Activated CD8-positive, alpha-beta memory T cell treated with anti-CD3 and anti-CD28 coated beads, Interleukin-2, amount 50 U/mL, for 48 hours (primary cell): ENCODE measurements around the gene NEK7.
"Not testable (repeated sequence)": the region's sequence is repeated elsewhere in the genome, so short reads cannot be mapped to it uniquely, and the experiment has no call there.

Source experiments
- DNase-seq: peaks from one replicate; pipeline ENCODE4 v3.0.0-alpha.2; 2020

NEK7 gene

DNA sequence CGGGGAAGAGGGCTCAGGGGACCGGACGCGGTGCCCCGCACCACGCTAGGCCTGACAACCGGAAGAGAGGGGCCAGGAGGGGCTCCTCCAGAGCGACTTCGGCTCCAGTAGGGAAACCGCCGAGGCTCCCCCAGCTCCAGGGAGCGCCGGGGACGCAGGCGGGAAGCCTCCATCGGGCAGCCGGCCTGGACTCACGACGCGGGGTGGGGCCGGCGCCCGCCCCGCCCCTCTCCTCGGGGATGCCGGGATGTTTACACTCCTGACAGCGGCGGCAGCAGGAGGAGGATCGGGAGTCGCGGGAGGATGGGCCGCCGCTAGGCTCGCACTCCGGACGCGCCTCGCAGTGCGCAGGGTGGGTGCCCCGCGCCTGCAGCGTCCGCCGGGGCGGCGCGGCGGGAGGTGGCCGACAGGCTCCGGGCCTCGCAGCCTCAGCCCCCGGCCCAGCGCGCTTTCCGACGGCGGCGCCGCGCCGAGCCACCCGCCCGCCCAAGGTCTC lies at the start of gene NEK7:
Gene NEK7 (plus strand): TSS at position 254 of the 496 bp plus-strand sequence. CDS start 75,583 bp downstream, outside the sequence.
- DNase-seq, result peak; percentile 82

DNA sequence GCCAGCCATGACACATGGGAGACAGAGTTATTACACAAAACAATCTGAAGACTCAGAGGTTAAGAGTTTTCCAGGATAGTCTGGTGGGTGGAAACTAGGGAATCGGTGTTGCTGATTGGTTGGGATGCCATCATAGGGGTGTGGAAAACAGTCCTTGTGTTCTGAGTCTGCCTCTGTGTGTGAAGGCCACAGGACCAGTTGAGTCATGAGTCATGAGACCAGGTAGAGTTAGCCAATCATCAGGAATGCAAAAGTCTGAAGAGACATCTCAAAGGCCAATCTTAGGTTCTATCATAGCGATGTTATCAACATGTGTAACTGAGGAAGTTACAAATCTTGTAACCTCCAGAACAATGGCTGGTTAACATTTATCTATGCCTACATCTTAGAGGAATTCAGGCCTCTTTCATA lies 49.7 kb upstream of the NEK7 start:
- DNase-seq, result no peak

DNA sequence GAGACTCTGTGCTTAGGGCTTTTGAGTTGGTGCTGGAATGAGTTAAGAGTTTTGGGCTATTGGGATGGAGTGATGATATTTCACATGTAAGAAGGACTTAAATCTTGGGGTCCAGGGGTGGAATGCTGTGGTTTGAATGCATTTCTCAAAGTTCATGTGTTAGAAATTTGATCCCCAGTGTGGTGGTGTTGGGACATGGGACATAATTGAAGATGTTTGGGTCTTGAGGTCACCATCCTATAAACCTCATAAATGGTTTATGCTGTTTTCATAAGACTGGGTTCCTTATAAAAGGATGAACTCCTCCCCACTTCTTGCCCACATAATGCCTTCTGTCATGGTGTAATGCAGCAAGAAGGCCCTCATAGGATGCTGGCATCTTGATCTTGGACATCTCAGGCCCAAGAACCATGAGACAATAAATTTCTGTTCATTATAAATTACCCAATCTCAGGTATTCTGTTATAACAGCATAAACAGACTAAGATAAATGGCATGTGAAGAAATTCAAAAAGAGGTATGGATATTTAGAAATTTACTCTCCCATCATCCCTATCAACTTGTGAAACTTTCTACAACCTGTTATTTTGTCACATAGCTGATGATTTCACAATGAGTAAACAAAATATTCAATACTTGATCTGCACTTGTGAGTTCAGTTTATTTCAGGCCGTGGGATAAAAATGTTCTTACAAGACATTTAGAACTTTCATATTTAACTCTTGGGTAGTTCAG lies 48.0 kb upstream of the NEK7 start:
- DNase-seq, result no peak

DNA sequence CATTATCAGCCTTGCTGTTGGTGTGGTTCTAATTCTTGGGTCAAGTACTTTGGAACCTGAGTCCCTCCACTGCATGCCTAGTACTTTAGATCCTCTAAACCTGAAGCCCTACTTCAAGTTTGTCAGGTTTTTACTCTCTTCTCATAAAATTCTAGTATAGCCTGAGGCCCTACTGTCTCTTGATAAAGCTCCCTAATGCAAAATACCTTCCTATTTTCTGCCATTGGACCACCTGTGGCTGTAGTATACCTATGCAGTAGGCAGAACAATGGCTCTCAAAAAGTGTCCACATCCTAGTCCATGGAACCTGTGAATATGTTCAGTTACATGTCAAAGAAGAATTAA lies 47.5 kb upstream of the NEK7 start:
- DNase-seq, result no peak

DNA sequence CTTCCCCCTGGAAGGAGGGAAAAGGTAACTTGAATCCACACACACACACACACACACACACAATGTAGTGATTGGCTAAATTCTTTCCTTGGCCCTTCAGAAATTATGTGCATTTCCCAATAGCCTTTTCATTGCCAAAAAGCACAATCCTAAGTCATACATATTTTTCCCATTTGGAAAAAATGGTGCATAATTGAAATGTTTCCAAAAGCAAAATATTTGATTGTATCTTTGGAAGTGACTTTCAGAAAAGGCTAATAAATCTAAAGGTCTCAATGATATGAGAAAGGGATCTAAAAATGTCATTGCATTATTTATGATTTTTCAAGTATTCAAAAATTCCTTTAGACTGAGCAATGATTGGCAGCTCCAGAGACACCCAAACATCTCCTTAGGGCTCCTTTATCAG lies 43.5 kb upstream of the NEK7 start:
- DNase-seq, result no peak

DNA sequence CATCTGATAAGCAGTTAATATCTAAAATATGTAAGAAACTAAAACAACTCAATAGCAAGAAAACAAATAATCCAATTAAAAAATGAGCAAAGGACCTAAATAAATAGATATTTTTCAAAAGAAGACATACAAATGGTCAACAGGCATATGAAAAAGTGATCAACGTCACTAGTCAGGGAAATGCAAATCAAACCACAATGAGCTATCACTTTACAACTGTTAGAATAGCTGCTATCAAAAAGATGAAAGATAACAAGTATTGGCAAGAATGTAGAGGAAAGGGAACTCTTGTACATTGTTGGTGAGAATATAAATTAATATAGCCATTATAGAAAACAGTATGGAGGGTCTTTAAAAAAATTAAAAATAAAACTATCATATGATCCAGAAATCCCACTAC lies 40.7 kb upstream of the NEK7 start:
- no peak for DNase-seq

DNA sequence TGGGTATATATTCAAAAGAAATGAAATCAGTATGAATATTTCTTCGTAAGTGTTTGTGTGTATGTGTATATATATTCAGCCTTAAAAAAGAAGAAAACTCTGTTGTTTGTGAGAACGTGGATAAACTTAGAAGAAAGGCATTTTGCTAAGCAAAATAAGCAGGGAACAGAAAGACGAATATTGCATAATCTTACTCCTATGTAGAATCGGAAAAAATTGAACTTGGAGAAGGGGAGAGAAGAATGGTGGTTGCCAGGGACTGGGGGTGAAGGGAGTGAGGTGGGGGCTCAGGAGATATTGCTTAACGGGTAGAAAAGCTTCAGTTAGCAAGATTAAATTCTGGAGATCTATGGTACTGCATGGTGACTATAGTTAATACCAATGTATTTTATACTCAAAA lies 40.3 kb upstream of the NEK7 start:
- DNase-seq, result no peak

DNA sequence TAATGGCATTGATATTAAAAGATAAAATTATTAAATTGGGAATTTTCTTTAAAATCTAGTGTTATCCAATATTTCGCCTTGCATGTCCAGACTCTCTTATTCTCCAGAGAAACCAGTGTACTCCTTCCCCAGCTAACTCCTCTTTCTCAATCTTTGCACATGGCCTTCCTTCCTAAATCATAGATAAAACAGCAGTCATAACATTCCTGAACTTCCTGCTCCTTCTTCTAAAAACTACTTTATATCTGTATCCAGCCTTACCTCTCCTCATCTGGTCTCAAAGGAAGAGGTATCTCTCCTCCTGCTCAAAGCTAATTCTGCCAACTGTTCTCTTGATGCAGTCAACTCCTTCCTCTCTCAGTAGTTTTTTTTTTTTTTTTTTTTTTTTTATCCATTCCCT lies 39.5 kb upstream of the NEK7 start:
- no peak for DNase-seq

DNA sequence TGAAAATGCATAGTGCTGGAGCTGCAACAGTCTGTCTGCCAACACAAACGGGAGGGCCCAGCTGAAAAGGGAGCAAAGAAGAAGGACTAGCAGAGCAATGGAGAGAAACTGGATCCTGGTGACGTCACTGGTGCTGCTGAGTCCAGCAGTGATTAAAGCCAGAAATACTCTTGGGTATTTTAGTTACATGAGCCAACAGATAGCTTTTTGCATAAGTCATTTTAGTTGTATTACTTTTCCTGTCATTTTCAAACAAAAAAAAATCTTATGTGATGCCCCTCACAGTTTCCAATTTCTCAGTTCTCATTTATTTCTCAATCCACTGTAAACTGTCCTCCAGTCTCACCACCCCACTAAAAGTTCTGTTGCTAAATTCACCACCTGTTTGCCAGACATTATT lies 38.7 kb upstream of the NEK7 start:
- DNase-seq, result no peak

DNA sequence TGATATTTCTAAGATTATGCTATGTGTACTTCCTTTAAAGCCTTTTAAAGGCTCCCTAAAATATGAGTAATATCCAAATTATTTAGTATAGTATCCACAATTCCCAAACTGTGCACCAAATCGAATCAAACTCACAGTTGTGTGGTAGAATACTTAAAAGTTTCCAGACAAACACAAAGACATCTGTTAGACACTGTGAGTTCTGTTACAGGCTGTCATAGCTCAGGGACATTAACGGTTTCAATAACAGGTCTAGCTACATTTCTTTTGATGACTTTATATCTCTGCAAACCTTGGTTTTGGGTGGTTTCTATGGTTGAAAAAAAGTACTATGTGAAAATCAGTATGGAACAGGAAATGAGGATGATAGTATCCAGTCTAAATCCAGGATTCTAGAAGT lies 36.9 kb upstream of the NEK7 start:
- no peak for DNase-seq

DNA sequence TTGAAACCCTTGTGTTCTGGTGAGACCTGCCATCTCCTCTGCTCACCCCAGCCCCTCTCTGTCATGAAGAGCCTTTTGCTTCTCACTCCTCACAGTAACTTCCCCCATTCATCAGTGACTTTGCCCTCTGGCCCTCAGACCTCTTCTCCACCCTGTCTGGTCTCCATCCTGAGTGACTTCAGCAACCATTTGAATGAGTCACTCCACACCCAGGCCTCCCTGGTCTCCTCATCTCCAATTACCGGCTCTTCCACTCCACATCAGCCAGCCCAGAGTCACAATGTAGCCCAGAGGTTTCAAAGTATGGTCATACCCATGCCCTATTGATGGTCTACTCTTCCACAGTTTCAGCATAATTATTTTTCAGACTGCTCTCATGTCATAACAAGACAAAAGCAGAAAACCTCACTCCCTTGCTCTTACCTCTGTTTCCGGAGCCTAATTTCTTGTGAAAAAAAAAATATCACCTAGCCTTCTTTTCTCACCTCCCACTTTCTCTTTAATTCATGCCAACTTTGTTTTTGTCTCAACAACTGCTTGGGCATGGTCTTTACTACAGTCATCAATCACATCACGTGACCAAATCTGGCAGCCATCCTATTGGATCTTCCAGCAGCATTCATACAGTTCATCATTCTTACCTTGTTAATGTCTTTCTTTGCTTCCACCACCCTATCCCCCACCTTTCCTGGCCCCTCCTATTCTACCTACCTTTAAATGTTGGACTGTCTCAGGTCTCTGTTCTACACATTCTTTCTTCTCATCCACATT lies 35.6 kb upstream of the NEK7 start:
- DNase-seq, result no peak

DNA sequence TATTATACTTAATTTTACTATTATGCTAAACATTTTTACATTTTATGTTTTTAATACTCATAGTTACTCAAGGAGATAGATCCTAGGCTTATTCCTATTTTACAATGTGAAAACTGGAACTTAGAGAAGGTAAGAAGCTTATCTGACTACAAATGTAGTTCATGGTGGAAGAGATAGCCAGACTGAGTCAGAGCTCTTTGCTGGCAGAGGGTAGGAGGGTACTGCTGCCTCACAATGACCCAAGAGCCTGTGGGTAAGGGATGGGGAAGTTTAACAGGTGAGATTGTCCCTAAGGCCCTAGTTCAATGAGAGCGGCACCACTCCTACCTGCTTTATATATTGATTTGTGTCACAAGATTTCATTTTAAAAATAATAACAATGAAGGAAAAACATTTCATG lies 34.1 kb upstream of the NEK7 start:
- no peak for DNase-seq

DNA sequence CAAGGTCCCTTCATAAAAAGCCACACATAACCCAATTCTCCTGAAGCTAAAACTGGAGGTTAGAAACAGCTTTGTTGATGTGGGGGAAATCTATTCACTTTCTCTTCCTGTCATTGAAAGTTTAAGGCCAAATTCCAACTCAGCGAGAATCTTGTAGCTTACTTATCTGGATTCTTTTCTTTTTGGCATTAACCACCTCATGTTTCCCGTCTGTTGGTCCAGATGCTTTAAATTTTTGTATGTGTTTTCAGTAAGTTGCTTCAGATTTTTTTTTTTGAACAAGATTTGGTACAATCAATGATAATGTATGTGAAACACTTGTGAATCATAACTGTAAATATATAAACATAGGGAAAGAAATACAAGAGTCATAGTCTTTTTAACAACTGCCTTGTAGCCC lies 33.7 kb upstream of the NEK7 start:
- no peak for DNase-seq

DNA sequence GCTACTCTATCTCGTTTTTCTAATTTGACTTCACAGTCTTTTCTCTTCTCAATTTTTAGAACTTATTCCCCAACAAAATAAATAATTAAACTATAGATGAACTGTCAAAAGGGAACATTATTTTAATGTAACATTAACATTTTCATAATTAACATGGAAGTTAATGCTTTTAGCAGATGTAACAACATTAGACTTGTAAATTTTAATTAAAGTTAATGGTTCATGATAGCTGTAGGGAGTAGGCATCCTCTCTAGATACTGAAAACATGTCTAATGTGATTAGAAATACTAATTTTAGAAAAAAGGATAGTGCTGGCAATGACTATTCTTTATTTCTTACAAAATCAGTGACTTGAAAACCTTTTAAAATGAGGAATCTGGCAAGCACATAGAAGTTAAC lies 32.1 kb upstream of the NEK7 start:
- DNase-seq, result no peak

DNA sequence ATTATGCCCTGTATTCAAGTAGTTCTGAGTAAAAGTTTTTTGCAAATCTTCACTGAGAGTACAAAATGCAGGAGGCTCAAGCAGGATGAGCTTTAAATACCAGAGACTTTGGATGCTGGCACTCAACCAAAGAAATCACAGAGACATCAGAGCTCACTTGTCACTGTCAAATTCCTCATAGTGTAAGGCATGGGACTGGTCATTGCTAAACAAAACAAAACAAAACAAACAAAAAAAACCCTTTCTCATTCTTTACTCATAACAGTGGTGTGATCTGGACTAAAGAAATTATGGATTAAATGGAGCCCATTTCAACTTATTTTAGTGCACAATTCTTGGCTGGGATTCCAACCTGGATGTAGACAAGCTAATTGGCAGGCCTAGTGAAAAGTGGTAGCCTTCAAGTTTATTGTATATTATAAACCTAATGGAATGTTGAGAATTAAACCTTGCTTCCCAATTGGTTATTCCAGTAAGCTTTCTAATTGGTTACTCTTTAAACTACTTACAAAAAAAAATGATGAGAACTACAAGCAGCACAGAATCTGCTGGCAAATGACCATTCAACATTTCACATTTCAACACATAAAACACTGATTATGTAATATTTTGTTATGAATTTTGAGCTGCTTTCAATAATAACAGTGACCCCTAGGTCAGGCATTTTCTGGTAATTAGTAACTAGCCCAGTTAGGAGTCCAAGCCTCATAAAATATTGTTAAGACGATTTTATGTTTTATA lies 30.6 kb upstream of the NEK7 start:
- no peak for DNase-seq

DNA sequence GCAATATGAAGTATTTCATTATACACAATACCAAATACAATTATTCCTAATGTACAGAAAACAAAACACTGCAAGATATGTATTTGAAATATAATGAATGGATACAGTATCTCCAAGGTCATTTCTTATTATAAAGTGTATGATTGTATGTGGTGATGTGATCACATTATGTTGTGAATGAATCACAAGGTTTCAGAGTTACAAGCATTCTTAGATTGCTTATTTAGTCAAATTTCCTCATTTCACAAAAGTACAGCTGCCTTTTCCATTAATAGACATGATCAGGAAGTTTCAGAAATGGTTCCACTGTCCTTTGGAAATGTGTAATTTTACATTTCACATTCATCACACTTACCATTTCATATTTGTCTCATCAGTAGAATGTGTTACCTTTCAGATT lies 28.3 kb upstream of the NEK7 start:
- DNase-seq, result no peak

DNA sequence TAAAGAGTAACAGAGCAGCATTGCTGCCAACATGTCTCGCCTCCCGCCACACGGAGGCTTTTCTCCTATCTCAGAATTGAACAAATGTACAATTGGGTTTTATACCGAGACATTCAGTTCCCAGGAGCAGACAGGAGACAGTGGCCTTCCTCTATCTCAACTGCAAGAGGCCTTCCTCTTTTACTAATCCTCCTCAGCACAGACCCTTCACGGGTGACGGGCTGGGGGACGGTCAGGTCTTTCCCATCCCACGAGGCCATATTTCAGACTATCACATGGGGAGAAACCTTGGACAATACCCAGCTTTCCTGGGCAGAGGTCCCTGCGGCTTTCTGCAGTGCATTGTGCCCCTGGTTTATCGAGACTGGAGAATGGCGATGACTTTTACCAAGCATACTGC lies 26.7 kb upstream of the NEK7 start:
- DNase-seq, result not testable (repeated sequence)

DNA sequence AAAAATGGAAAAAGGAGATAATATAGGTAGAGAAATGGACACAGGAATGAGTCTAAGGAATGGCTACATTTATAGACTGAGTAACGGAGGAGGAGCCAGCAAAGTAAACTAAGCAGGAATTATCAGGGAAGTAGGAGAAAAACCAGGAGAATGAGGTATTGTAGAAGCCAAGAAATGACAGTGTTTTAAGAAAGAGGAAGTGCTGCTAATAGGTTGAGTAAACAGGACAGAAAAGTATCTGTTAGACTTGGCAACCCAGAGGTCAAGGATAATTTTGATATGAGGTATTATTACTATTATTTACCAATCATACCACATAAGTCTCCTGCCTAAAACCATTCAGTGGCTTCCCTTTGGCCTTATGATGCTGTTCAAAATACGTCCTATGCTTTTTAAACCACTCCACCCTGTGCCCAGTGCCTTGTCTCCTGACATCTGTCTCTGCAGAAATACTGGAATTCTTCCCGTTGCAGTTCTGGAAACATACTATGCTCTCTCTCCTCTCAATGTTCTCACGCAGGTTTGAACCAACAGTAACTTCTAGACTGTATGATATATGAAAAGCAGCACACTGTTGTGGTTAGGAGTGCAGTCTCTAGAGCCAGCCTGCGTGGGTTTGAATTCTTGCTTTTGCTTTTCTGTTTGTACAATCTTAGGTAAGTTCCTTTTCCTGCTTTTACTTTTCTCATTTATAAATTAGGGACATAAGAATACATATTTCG lies 24.6 kb upstream of the NEK7 start:
- no peak for DNase-seq

DNA sequence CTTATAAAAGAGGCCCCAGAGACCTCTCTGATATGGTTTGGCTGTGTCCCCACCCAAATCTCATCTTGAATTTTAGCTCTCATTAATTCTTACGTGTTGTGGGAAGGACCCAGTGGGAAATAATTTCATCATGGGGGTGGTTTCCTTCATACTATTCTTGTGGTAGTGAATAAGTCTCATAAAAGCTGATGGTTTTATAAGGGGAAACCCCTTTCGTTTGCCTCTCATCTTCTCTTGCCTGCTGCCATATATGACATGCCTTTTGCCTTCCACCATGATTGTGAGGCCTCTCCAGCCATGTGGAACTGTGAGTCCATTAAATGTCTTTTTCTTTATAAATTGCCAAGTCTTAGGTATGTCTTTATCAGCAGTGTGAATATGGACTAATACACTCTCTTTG lies 22.5 kb upstream of the NEK7 start:
- DNase-seq, result no peak

DNA sequence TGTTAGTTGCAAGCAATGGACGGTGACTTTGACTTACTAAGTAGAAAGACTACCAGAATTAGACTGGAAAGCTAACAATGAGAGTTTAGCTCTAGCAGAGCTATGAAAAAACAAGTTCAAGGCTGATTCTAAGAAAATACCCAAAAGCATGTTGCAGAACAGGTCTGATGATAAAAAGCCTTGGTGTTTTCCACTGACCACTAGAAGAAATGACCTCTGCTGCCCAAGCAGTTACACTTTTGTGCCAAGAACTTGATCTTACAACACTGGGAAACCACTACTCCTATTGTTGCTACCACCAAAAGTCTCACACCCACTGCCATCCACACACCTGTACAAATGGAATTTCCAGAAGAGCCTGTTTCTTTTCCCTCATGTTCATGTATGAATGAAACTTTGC lies 21.4 kb upstream of the NEK7 start:
- DNase-seq, result no peak

DNA sequence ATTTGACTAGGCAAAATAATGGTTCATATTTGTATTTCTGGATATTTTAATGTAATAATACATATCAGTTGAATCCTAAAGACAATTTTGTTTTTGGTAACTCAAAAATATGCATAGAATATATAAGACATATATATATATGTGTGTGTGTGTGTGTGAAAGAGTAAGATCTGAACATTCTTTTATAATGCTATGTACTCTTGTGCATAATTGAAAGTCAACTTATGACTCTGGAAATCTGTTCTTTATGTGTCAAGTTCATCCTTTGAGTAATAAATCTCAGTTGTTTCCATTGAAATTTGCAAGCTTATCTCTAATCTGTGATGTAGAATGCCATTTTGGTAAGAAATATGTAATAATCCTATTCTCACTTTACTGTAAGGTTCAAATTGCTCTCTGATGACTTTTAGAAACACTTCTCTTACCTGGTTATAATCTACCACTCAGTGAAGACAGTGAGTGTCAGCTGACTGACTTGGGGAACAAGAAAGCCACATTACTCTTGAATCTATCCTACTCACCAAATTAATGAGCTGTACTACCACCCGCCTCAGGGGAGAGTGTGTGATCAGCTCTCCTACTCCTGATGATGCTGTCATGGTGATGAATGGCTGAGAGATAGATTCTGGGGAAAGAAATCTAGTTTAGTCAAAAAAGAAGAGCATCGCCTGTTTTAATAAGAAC lies 15.0 kb upstream of the NEK7 start:
- DNase-seq, result no peak

DNA sequence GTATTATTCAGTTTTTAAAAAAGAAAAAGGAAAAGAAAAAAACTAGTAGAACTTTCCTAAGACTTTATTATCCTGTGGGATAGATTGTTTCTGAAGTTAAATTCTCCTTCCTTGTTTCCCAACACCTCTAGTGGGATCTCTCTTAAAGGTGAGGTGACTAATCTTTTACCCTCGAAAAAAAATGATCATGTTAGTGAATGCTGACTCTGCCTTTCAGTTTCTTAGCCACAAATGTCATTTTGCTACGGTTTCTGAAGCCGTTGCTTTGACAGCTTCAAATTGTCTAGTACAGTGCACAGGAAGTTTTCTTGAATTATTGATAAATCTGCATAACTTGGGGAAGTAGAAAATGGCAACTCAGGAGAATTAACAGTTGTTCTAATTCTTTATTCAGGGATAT lies 13.0 kb upstream of the NEK7 start:
- DNase-seq, result no peak

DNA sequence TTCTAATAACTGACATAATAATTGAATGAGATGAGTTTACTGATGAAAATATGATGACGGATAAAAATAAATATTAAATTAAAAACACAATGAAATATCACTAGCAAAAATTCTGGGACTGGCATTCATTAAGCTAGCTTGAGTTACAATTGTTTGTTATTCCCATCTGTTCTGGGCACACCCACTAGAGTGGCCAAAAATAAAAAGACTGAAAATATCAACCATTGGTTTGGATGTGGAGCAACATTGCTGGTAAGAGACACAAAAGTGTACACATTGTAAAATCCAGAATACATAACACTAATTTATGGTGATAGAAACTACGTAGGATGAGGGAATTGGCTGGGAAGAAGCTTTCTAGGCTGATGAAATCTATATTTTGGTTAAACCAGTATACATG lies 9.6 kb upstream of the NEK7 start:
- no peak for DNase-seq
